ENCODE data around the gene ABHD2. TPM values are rescaled to one million over a fixed set of nuclear protein-coding genes. Genes with fewer than 3 reads are reported as not detected.

ABHD2 gene
- total and polyA plus RNA-seq, 9 of the 15 experiments (the other 6 are each of a cell fraction or from before 2014, with no cell fraction given) = 16.9 to 99.8 (median 47.5) TPM

DNA sequence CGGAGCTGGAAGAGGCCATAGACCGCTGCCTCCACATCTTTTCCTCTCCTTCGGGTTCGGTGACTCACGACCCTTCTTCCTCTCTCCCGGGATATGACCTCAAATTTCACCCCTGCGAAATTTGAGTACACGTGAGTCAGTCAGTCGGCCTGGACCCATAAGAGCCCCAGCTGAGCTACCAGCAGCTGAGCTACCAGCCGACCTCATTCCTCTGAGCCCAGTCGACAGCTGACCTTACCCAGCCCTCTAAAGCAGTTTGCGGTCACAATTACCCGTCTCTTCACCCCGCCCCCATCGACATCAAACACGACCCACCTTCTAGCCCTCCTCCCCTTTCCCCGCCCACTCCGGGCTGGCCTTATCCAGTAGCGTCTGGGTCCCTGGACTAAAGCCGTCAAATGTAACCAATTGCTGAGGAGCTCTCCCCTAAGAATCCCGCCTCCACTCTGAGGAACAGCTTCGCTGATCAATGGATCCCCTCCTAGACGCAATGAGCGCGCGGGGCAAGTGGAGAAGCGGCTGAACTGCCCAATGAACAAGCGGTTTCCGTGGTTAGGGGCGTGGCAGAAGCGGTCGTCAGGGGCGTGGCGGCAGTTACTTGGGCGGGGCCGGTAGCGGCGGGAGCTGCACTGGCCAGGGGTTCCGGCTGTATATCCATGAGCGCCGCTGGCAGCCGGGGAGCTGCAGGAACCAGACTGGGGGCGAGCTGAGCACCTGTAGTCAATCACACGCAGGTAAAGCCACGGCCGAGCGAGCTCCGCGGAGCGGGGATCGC, at the start of gene ABHD2 (continued):
- TF ChIP-seq, protein P1, sequence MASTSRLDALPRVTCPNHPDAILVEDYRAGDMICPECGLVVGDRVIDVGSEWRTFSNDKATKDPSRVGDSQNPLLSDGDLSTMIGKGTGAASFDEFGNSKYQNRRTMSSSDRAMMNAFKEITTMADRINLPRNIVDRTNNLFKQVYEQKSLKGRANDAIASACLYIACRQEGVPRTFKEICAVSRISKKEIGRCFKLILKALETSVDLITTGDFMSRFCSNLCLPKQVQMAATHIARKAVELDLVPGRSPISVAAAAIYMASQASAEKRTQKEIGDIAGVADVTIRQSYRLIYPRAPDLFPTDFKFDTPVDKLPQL (IDR thresholded peaks at IDR 0.05; ENCODE audit: extremely low read depth, insufficient read length) = no peak
- TF ChIP-seq ZKSCAN3 (CRISPR knock-in tag; IDR thresholded peaks at IDR 0.05) (no peak), ZFP30 (CRISPR knock-in tag; IDR thresholded peaks at IDR 0.05; ENCODE audit: borderline replicate concordance) (no peak), DACH1 (IDR thresholded peaks at IDR 0.05; ENCODE audit: partially characterized antibody) (peak; percentile 99), TAF7 (tag; IDR thresholded peaks at IDR 0.05) (no peak), ATF7 (IDR thresholded peaks at IDR 0.05) (peak; percentile 94), HNRNPH1 (optimal IDR thresholded peaks at IDR 0.05; ENCODE audit: low read depth, low read length) (no peak), LEF1 (IDR thresholded peaks at IDR 0.05) (peak; percentile 95), ZNF316 (IDR thresholded peaks at IDR 0.05) (no peak), SOX6 (IDR thresholded peaks at IDR 0.05) (peak; percentile 75), ZNF695 (CRISPR knock-in tag; IDR thresholded peaks at IDR 0.05) (no peak), BCL6 (CRISPR knock-in tag; IDR thresholded peaks at IDR 0.05) (no peak), BRF1 (IDR thresholded peaks at IDR 0.05; ENCODE audit: borderline replicate concordance, extremely low read depth, insufficient read length) (no peak), SREBF2 (CRISPR knock-in tag; IDR thresholded peaks at IDR 0.05) (no peak), NR1H2 (CRISPR knock-in tag; IDR thresholded peaks at IDR 0.05) (no peak; the same call in 1 of the 2 replicates)
- TF ChIP-seq, protein P2, sequence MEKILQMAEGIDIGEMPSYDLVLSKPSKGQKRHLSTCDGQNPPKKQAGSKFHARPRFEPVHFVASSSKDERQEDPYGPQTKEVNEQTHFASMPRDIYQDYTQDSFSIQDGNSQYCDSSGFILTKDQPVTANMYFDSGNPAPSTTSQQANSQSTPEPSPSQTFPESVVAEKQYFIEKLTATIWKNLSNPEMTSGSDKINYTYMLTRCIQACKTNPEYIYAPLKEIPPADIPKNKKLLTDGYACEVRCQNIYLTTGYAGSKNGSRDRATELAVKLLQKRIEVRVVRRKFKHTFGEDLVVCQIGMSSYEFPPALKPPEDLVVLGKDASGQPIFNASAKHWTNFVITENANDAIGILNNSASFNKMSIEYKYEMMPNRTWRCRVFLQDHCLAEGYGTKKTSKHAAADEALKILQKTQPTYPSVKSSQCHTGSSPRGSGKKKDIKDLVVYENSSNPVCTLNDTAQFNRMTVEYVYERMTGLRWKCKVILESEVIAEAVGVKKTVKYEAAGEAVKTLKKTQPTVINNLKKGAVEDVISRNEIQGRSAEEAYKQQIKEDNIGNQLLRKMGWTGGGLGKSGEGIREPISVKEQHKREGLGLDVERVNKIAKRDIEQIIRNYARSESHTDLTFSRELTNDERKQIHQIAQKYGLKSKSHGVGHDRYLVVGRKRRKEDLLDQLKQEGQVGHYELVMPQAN (IDR thresholded peaks at IDR 0.05; ENCODE audit: borderline replicate concordance) = peak; percentile 77
- TF ChIP-seq, protein P3, sequence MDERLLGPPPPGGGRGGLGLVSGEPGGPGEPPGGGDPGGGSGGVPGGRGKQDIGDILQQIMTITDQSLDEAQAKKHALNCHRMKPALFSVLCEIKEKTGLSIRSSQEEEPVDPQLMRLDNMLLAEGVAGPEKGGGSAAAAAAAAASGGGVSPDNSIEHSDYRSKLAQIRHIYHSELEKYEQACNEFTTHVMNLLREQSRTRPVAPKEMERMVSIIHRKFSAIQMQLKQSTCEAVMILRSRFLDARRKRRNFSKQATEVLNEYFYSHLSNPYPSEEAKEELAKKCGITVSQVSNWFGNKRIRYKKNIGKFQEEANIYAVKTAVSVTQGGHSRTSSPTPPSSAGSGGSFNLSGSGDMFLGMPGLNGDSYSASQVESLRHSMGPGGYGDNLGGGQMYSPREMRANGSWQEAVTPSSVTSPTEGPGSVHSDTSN (CRISPR knock-in tag; IDR thresholded peaks at IDR 0.05; ENCODE audit: low read depth) = peak; percentile 94
- TF ChIP-seq, protein P3 (tag; conservative IDR thresholded peaks at IDR 0.05; ENCODE audit: low read depth) = peak; percentile 100
- TF ChIP-seq, protein P4, sequence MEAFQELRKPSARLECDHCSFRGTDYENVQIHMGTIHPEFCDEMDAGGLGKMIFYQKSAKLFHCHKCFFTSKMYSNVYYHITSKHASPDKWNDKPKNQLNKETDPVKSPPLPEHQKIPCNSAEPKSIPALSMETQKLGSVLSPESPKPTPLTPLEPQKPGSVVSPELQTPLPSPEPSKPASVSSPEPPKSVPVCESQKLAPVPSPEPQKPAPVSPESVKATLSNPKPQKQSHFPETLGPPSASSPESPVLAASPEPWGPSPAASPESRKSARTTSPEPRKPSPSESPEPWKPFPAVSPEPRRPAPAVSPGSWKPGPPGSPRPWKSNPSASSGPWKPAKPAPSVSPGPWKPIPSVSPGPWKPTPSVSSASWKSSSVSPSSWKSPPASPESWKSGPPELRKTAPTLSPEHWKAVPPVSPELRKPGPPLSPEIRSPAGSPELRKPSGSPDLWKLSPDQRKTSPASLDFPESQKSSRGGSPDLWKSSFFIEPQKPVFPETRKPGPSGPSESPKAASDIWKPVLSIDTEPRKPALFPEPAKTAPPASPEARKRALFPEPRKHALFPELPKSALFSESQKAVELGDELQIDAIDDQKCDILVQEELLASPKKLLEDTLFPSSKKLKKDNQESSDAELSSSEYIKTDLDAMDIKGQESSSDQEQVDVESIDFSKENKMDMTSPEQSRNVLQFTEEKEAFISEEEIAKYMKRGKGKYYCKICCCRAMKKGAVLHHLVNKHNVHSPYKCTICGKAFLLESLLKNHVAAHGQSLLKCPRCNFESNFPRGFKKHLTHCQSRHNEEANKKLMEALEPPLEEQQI (IDR thresholded peaks at IDR 0.05) = no peak
